Activated B cell treated with CpG ODN at 0.5 μM for 24 hours (primary cell): Measurements from ENCODE around the gene GPR62. TPM values are rescaled to one million over a fixed set of nuclear protein-coding genes. Genes with fewer than 3 reads are reported as not detected.
"Not testable (repeated sequence)": the region's sequence is repeated elsewhere in the genome, so short reads cannot be mapped to it uniquely, and the experiment has no call there.

Experiments used
- ATAC-seq: fragments of 200-7000 bp; cut with Tn5 transposase; one replicate; pipeline ENCODE4 v1.10.0; 2021; ENCODE audit warnings: low read depth, mild to moderate bottlenecking, moderate library complexity
- CTCF ChIA-PET: fragments of 350-600 bp; sonication (Branson Sonifier 250); formaldehyde crosslinking; loops from one replicate; lab custom pipeline; 2021; ENCODE audit warnings: antibody characterized with exemption; lab: Charles Lee
- POLR2A ChIA-PET: fragments of 350-600 bp; sonication (Branson Sonifier 250); formaldehyde crosslinking; loops from one replicate; lab custom pipeline; 2021; ENCODE audit warnings: antibody characterized with exemption; lab: Charles Lee
- DNase-seq: peaks from one replicate; pipeline ENCODE4 v3.0.0; 2022
- H3K27ac Mint-ChIP-seq: one replicate; pipeline ENCODE4 v1.8.0; 2020; ENCODE audit warnings: mixed read lengths
- H3K27me3 Mint-ChIP-seq: one replicate; pipeline ENCODE4 v1.8.0; 2021; ENCODE audit warnings: mixed read lengths
- H3K36me3 Mint-ChIP-seq: one replicate; pipeline ENCODE4 v1.8.0; 2021; ENCODE audit warnings: low read depth, mixed read lengths
- H3K4me1 Mint-ChIP-seq: one replicate; pipeline ENCODE4 v1.8.0; 2021; ENCODE audit warnings: mixed read lengths
- H3K4me3 Mint-ChIP-seq: one replicate; pipeline ENCODE4 v1.8.0; 2020; ENCODE audit warnings: mild to moderate bottlenecking, mixed read lengths
- H3K9me3 Mint-ChIP-seq: one replicate; pipeline ENCODE4 v1.8.0; 2020; ENCODE audit warnings: mixed read lengths
- CTCF ChIP-seq: fragments of 200-600 bp; IDR thresholded peaks from one replicate; pipeline ENCODE4 v1.8.0; 2022; ENCODE audit warnings: antibody characterized with exemption, mild to moderate bottlenecking
- intact Hi-C: fragments of 100-400 bp; cut with micrococcal nuclease; formaldehyde crosslinking; loops from one replicate; pipeline ENCODE4 v1.15.1; 2024
- total RNA-seq: library from RNA; stranded (reverse); gene quantifications from 2 replicates; pipeline ENCODE4 v1.2.3, GENCODE V29; 2022

Gene GPR62
- total RNA-seq, 1 donor from 2014 or later = not detected

- no peak overlapping the region for H3K4me3 Mint-ChIP-seq
Measured at GRCh38 chr3:51992017-51992682, 37.0 kb downstream of the GPR62 start.

GRCh38 chr3:51993657-51994056 lies 38.5 kb downstream of the GPR62 start:
- ATAC-seq, H3K27me3 Mint-ChIP-seq, H3K27ac Mint-ChIP-seq, H3K9me3 Mint-ChIP-seq, intact Hi-C loops, CTCF ChIA-PET, DNase-seq: not testable (repeated sequence)
- peaks cover 37% of the 10 kb centered on the region for H3K4me1 Mint-ChIP-seq
- peak overlapping the region; percentile 100 for H3K4me3 Mint-ChIP-seq
- peaks cover 47% of the 10 kb centered on the region for H3K36me3 Mint-ChIP-seq
- POLR2A ChIA-PET = interaction anchor here (2.5 to 2.9 kb wide), 2 partner anchors 11 to 12 kb away, joined by 36 to 58 read pairs; partner anchors contain the start of gene ACY1

More at GRCh38 chr3:51992017-51992682, 37.0 kb downstream of the GPR62 start:
- DNase-seq (no peak), ATAC-seq (no peak)
- intact Hi-C loops = no loop called here
- POLR2A ChIA-PET = interaction anchor here (1.0 to 2.9 kb wide), 3 partner anchors 10 to 51 kb away, joined by 5 to 36 read pairs (median 6); partner anchors contain the start of genes ABHD14B, ACY1, PARP3 and RRP9
- Mint-ChIP-seq H3K9me3 (no peaks in the 10 kb centered on the region), H3K27ac (no peak overlapping the region), H3K36me3 (peaks cover 47% of the 10 kb centered on the region), H3K27me3 (no peaks in the 10 kb centered on the region), H3K4me1 (peaks cover 37% of the 10 kb centered on the region)
- TF ChIP-seq CTCF = no peak
- CTCF ChIA-PET = interaction anchor here (0.8 to 1.3 kb wide), 4 partner anchors 9 to 50 kb away, joined by 3 to 4 read pairs (median 3); partner anchors contain the start of genes ABHD14B, ACY1, PARP3 and RRP9

GRCh38 chr3:51994530-51994929 lies 39.3 kb downstream of the GPR62 start:
- peak overlapping the region; percentile 100 for H3K4me3 Mint-ChIP-seq
- intact Hi-C loops = no loop called here
- no peak for TF ChIP-seq CTCF
- ChIA-PET CTCF (interaction anchor here (2.2 kb wide), 1 partner anchor 20 kb away, joined by 7 read pairs; the partner anchor contains the start of gene ABHD14A), POLR2A (interaction anchor here (1.0 to 2.7 kb wide), 9 partner anchors 8 to 194 kb away, joined by 4 to 58 read pairs (median 20); partner anchors contain the start of genes ABHD14A, ABHD14B, ACY1 and DUSP7)
- ATAC-seq = no peak
- DNase-seq = no peak
- peaks cover 37% of the 10 kb centered on the region for H3K4me1 Mint-ChIP-seq
- no peaks in the 10 kb centered on the region for H3K9me3 Mint-ChIP-seq
- H3K27ac Mint-ChIP-seq = peak overlapping the region; percentile 100
- peaks cover 47% of the 10 kb centered on the region for H3K36me3 Mint-ChIP-seq
- no peaks in the 10 kb centered on the region for H3K27me3 Mint-ChIP-seq

- POLR2A ChIA-PET = interaction anchor here (0.6 to 2.7 kb wide), 29 partner anchors 9 to 1042 kb away, joined by 3 to 58 read pairs (median 6); partner anchors contain the start of genes ABHD14A, ABHD14B, ACY1 and DUSP7
- DNase-seq (peak; percentile 84), ATAC-seq (peak; percentile 98)
- H3K4me3 Mint-ChIP-seq = peak within 1 kb of the TSS; percentile 100
- H3K27me3 Mint-ChIP-seq = no peaks in the 10 kb centered on the region
- intact Hi-C loops = loop anchor here (1.0 to 5.0 kb wide), 4 partner anchors 12 to 692 kb away; partner anchors contain the start of genes ABHD14A, ACY1, GNL3 and PARP3
- peaks cover 37% of the 10 kb centered on the region for H3K4me1 Mint-ChIP-seq
- no peak for TF ChIP-seq CTCF
- H3K36me3 Mint-ChIP-seq = peaks cover 47% of the 10 kb centered on the region
- CTCF ChIA-PET = interaction anchor here (0.9 to 2.2 kb wide), 4 partner anchors 12 to 61 kb away, joined by 3 to 7 read pairs (median 4); partner anchors contain the start of genes ABHD14A, ACY1, DUSP7 and PARP3
- H3K27ac Mint-ChIP-seq = peak within 1 kb of the TSS; percentile 100
- no peaks in the 10 kb centered on the region for H3K9me3 Mint-ChIP-seq
Measured at GRCh38 chr3:51995346-51996163, 40.4 kb downstream of the GPR62 start, which contains the start of gene RPL29. Gene RPL29, minus strand, starts transcription at chr3:51995895. Its CDS starts 434 bp downstream, at chr3:51995461.

GRCh38 chr3:51997172-51997571 lies 42.0 kb downstream of the GPR62 start:
- CTCF ChIA-PET = interaction anchor here (1.5 kb wide), 1 partner anchor 146 kb away, joined by 4 read pairs; no protein-coding TSS in a partner anchor
- ATAC-seq (no peak), DNase-seq (no peak)
- Mint-ChIP-seq H3K27ac (no peak overlapping the region), H3K4me1 (peaks cover 38% of the 10 kb centered on the region), H3K4me3 (no peak overlapping the region), H3K36me3 (peaks cover 36% of the 10 kb centered on the region), H3K27me3 (no peaks in the 10 kb centered on the region), H3K9me3 (no peaks in the 10 kb centered on the region)
- POLR2A ChIA-PET = interaction anchor here (0.6 to 0.7 kb wide), 3 partner anchors 11 to 229 kb away, joined by 3 to 4 read pairs (median 3); no protein-coding TSS in a partner anchor
- no peak for TF ChIP-seq CTCF
- intact Hi-C loops = loop anchor here (5.0 kb wide), 1 partner anchor 690 kb away; the partner anchor contains the start of genes GNL3 and PBRM1
